ENCODE measurements around the gene ANKK1. TPM values are rescaled to one million over a fixed set of nuclear protein-coding genes. Genes with fewer than 3 reads are reported as not detected.

Gene ANKK1
- total and polyA plus RNA-seq, 2 of the 8 experiments (the other 6 are each of a cell fraction or from before 2014, with no cell fraction given): 0.11 TPM; not detected in 1

DNA sequence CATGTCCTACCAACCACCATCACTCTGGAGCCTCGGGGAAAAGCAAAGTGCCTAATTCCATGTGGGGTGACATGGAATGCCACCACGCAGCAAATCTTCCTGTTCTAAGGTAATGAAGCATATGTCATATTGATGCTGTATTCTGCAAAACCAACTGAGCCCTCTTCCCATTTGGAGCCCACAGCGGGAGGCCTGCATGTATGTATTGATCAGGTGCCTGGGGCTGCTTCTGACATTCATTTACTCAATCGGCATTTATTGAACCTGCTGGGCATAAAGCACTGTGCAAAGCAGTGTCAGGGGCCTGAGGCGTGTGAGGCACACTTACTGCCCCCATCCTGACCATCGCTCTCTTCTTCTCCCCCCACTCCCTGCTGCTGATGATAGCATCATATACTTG lies 39.1 kb downstream of the ANKK1 start (continued):
- TF ChIP-seq SP2 (IDR thresholded peaks at IDR 0.05; ENCODE audit: low read length) (no peak), ASH2L (IDR thresholded peaks at IDR 0.05; ENCODE audit: low read length) (no peak), KDM4A (IDR thresholded peaks at IDR 0.05; ENCODE audit: low read depth, low read length, severe bottlenecking) (no peak), HDAC6 (IDR thresholded peaks at IDR 0.05; ENCODE audit: low read depth, low read length) (no peak), EP300 (IDR thresholded peaks at IDR 0.05; ENCODE audit: borderline replicate concordance in 1 of 2, low read depth in 2 of 2, low read length in 2 of 2) (no peak)
- TF ChIP-seq, protein P1, sequence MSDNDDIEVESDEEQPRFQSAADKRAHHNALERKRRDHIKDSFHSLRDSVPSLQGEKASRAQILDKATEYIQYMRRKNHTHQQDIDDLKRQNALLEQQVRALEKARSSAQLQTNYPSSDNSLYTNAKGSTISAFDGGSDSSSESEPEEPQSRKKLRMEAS (IDR thresholded peaks at IDR 0.05): no peak
